Effector CD8-positive, alpha-beta T cell (primary cell): ENCODE results near the gene TIPARP.
"Not testable (repeated sequence)": the region's sequence is repeated elsewhere in the genome, so short reads cannot be mapped to it uniquely, and the experiment has no call there.

Experiments used
- DNase-seq: peaks from one replicate; lab custom pipeline; 2025; lab: John Stamatoyannopoulos, UW

TIPARP gene

GRCh38 chr3:156646958-156647357, 27.4 kb upstream of the TIPARP start:
- no peak for DNase-seq

- no peak for DNase-seq
Observed at GRCh38 chr3:156648086-156648485, 26.3 kb upstream of the TIPARP start.

- DNase-seq: no peak
Observed at GRCh38 chr3:156649681-156650080, 24.7 kb upstream of the TIPARP start.

GRCh38 chr3:156652661-156653060, 21.7 kb upstream of the TIPARP start:
- not testable (repeated sequence) for DNase-seq

GRCh38 chr3:156654834-156655233, 19.6 kb upstream of the TIPARP start:
- no peak for DNase-seq

DNA sequence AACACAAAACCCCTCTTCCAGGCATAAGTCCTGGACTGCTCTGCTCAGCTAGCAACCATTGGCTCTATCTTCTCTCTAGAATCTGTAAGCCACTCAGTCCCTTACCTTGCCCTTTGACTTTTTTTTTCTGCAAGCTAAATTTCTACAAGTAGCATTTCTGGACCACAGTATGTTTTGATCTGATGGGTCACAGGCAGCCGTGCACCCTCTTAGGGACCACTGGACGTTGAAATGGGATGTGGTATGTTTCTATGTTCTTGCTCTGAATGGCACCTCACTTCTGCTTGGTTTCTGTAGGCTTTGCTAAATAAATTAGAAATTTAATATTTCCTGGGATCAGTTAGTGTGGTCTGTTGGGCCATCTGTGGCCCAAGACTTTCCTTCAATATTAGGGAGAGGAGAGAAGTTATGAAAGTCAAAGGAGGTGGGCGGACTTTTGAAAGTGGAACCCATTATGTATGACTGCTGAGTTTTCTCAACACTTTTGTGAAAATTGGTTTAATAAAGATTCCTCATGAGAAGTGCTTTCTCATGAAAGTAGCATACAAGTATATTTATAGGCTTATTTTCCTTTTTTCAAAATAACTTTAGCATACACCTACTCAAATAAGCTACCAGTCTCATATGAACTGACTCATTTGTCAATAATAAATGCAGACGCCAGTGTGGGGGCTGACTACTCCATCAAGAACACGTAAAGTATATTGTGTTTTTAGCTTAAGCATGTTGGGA, 18.4 kb upstream of the TIPARP start:
- no peak for DNase-seq

GRCh38 chr3:156657440-156657839, 16.9 kb upstream of the TIPARP start:
- no peak for DNase-seq

DNA sequence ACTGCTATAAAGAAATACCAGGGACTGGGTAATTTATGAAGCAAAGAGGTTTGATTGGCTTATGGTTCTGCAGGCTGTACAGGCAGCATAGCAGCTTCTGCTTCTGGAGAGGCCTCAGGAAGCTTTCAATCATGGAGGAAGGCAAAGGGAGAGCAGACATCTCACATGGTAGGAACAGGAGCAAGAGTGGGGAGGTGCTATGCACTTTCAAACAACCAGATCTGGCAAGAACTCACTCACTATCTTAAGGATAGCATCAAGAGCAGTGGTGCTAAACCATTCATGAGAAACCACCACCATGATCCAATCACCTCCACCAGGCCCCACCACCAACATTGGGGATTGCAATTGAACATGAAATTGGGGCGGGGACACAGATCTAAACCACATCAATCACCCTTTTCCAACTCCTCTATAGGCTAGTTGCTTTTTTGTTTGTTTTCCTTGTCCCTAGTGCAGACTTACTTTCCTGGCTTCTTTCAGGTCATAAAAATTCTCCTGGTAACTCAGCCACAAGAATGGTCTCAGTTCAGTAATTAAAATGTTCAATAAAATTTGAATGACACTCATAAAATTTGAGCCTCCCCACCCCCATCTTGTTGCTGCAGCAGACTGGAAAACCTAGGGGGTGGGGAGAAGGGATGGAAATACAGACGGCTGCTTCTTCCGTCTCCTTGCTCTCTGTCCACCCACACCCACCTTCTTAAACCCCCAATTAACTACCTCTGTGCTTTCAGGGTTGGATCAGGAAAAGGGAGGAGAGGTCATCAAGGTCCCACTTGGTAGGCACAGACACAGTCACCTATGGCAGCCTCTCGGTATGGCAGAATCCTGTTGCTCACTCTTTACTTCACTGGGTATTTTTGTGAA, 16.3 kb upstream of the TIPARP start:
- no peak for DNase-seq

- DNase-seq: no peak
Observed at GRCh38 chr3:156658732-156659090, 15.7 kb upstream of the TIPARP start.

- no peak for DNase-seq
Observed at GRCh38 chr3:156659260-156659659, 15.1 kb upstream of the TIPARP start.

- no peak for DNase-seq
Observed at GRCh38 chr3:156661155-156661554, 13.2 kb upstream of the TIPARP start.

DNA sequence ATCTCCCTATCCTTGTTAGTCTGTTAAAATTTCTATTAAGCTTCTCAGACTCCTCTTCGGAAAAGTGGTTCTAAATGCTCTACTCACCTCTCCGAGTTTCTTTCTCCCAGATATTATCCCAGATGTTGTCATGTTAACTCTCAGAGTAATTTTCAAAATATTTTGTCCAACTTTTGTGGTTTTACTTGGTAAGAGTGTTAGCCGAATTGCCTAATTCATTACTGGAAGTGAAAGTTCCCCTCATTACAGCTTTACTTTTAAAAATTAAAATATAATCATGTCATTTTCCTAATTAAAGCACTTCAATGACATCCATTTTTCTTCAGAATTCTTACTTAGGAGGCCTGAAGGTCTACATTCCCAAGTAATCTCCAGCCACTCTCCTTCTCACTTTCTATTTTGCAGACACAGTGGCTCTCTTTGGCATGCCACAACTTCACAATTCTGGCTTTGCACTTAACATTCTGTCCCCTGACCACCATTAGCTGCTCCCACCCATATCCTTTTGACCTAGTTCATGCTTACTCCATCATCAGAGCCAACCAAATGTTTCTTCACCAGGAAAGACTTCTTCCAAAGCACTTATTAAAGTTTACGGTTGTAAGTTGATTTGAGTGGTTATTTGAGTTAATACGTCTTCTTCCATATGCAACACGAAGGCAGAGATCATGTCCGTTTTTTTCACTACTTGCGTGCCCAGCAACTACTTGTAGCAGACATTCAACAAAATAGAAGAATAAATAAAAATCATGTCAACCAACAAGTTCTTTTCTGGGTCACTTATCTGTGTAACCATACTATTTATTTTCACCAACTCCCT, 10.2 kb upstream of the TIPARP start:
- no peak for DNase-seq

- no peak for DNase-seq
Observed at GRCh38 chr3:156664831-156665178, 9.6 kb upstream of the TIPARP start.

GRCh38 chr3:156665291-156665690, 9.1 kb upstream of the TIPARP start:
- DNase-seq: no peak

DNA sequence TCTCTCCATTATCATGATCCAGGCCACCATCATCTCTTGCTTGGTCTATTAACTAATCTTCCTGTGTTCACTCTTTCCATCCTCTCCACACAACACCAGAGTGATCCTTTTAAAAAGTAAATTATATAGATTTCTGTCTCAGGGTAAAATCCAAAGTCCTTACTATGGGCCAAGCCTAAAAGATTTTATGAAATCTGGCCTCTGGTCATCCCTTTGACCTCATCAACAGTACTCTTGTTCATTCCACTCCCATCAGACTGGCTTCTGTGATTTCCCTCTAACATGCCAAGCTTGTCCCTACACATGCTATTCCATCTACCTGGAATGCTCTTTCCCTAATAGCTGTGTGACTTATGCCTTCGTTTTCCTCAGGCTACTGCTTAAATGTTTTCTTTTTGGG, 8.3 kb upstream of the TIPARP start:
- no peak for DNase-seq

- DNase-seq: no peak
Observed at GRCh38 chr3:156668073-156668763, 6.2 kb upstream of the TIPARP start.

- no peak for DNase-seq
Observed at GRCh38 chr3:156670077-156670476, 4.3 kb upstream of the TIPARP start.

- no peak for DNase-seq
Observed at GRCh38 chr3:156670652-156671051, 3.7 kb upstream of the TIPARP start.

DNA sequence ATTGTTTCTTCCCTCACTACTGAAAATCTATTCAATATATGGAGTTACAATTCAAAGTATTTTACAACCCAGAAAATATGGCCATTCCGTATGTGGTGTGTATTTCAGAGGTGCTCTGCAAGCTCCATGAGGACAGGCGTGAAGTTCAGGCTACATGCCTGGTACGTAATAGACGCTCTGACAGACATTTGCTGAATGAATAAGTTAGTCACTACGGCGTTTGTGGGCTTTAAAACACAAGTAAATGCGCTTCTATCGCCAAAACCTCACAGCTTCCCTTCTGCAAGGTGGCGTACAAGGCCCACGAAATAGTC, 701 bp upstream of the TIPARP start:
- DNase-seq: no peak

DNA sequence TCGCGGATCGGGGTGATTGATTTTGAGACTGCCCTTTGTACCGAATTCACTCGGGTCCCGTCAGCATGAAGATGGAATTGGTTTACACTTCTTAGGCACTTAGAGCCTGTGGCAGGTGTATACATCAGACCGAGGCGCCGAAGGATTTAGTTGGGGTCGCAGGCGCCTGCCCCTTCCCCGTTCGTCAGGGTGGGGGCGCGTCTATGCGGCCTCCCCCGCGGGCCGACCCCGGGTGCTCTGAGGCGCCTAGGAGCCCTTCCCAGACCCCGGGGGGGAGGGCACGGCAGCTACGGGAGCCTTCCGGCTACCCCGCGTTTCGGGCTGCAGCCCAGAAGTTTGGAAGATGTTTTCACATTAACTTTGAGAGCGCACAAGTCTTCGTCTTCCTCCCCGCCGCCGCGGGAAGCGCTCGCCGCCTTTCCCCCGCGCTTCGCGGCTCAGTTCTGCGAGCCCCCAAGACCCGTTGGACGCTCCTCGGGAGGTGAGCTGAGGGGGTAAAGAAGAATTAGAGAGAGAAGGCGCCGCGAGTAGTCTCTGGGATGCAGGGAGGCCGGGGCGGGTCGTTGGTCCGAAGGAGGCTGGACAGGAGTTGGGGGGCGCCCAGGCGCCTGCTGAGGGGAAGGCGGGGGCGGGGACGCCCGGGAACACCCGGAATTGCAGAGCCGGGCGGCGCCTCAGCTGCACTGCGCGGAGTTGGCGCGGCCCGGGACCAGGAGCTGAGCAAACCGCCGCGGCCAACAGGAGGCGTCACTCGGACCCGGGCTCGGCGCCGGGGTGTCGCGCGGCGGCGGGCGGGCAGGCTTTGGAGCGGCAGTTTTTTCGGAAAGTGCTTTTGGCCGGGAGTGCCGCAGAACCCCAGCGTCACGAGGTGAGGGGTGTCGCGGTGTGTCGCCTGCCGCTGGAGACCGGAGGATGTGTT, 780 bp downstream of the TIPARP start:
- DNase-seq: peak; percentile 34
